Measurements from ENCODE around the gene GIPC1. TPM values are rescaled to one million over a fixed set of nuclear protein-coding genes. Genes with fewer than 3 reads are reported as not detected.
A peak's percentile ranks its signal among the peaks of the same experiment; 100 is the strongest.

Gene GIPC1
- total RNA-seq, 8 experiments from 2014 or later, result 28.7 to 92.0 (median 49.2) TPM

DNA sequence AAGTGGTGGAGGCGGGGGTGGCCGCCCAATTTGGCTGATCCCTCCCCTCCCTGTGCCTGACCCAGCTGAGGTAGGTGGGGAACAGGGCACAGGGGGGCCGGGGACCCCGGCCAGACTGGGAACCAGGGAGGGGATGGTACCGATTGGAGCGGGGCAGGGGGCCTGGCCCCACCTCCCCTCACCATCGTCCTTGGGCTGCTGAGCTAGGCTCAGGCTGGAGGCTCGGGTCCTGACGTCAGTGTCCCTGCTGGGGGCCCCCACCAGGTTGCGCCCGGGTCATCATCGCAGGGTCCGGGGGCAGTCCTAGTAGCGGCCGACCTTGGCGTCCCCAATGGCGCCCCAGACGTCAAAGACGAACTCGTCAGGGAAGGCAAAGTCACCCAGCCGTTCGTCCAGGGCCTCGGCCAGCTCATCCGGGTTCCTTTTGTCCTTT lies 17.8 kb downstream of the GIPC1 start:
- Histone ChIP-seq H3K4me1 (replicated peaks in 1 of 2) (peaks cover 14 to 17% of the 10 kb centered on the region in 2 donors), H3K4me3 (no peak overlapping the region), H3K27ac (no peak overlapping the region)
- no peak for ATAC-seq (replicated peaks in 6 of 8)
- in situ Hi-C loops (cut with MboI; ENCODE audit: low pct_unique_long_range_greater_than_20kb in 2 of 9, low sequenced_read_pairs in 9 of 9, unreplicated experiment in 9 of 9), result no loop called here
- WGBS, 10 experiments, result no CpG with 5 or more reads among the region's 24 CpGs

DNA sequence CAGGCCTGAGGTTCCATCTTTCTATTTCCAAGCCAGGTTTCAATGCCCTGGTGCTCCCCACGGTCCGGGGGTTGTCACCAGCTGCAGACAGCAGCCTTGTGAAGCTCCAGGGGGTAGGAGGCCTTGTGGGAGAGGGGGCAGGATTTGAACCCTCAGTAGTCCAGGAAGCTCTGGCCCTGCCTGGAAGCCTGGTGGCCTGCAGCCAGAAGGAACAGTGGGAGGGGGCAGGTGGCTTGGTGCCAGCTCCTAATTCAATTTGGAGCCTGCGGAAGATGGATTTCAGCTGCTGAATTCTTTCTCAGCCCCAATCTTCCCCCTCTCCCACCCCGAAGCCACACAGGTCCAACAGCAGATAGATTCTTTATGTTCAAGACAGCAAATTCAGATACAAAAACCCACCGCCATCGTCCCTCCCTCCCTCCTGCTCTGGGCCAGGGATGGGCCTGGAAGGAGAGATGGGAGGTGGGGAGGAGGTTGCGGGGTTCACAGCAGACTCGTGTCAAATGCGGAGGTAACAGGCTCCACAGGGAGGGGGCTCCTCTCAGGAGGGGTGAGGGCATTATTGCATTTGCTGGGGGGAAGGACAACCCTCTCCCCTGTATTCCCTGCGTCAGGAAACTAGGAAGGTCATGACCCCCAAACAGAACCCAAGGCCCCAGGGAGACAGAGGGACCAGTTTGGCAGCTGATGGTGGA lies 18.4 kb downstream of the GIPC1 start:
- WGBS, 10 experiments, result 83 to 100% methylated on average over 1 to 2 of the region's 10 CpGs; no CpG with 5 or more reads in 8 of the 10 experiments
- Histone ChIP-seq H3K27ac (no peak overlapping the region), H3K4me1 (replicated peaks in 1 of 2) (peaks cover 15 to 17% of the 10 kb centered on the region in 2 donors), H3K4me3 (no peak overlapping the region)
- ATAC-seq (replicated peaks in 6 of 8), result peak in 1 of 8 experiments; percentile 6
- in situ Hi-C loops (cut with MboI; ENCODE audit: low pct_unique_long_range_greater_than_20kb in 2 of 9, low sequenced_read_pairs in 9 of 9, unreplicated experiment in 9 of 9), result no loop called here

DNA sequence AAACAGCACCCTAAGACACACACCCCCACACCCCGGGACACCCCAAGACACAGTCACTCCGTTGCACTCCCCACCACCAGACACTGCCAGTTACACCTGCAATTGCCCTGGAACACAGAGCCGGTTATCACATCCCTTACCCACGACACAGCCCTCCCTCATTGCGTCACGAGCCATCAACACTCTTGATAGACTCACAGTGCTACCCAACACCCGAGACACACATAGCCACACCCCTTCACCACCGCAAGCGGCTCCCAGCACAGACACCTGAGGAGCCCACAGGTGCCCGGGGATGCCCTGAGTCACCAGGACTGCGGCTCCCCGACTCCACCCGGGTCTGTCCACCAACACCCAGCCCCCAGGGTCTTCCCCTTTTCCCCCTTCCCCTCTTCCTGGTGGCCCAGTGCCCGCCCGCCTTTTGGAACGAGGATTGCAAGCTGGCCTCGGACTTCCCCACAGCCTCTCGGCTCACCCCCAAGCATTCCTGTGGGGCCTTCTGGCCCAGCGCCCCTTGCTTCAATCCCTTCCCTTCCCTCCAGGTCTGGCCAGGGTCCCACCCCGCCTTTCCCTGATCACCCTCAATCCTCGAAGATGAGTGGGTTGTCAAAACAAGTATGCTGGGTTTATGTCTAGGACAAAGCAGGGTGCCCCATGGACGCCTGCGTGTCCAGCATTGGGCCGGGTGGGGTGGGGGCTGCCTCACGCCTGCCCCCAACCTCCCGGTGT lies 19.1 kb downstream of the GIPC1 start:
- peak in 5 of 8 experiments; percentile 1 to 56 (median 23) for ATAC-seq (replicated peaks in 6 of 8)
- H3K4me1 ChIP-seq (replicated peaks in 1 of 2), result peaks cover 17 to 19% of the 10 kb centered on the region in 2 donors
- no peak overlapping the region for H3K4me3 ChIP-seq
- no peak overlapping the region for H3K27ac ChIP-seq
- 0 to 88% (median 40%) methylated on average over 1 to 4 of the region's 26 CpGs; no CpG with 5 or more reads in 7 of the 10 experiments for WGBS, 10 experiments
- in situ Hi-C loops (cut with MboI; ENCODE audit: low pct_unique_long_range_greater_than_20kb in 2 of 9, low sequenced_read_pairs in 9 of 9, unreplicated experiment in 9 of 9), result no loop called here

DNA sequence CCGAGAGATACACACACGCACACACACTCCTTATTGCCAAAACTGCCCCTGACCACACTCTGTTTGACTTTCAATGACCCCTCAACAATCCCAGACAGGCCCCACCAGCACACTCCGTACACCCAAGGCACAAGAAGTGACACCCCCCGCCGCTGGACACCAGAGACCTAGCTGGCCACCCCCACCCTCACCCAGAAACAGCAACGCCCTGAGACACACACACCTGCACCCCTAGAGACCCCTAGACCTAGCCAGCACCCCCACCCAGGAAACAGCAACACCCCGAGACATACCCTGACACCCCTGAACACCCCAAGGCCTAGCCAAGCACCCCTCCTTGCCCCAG lies 19.6 kb downstream of the GIPC1 start:
- in situ Hi-C loops (cut with MboI; ENCODE audit: low pct_unique_long_range_greater_than_20kb in 2 of 9, low sequenced_read_pairs in 9 of 9, unreplicated experiment in 9 of 9), result no loop called here
- no peak for ATAC-seq (replicated peaks in 6 of 8)
- WGBS, 10 experiments, result 100% methylated on average over 1 of the region's 7 CpGs; no CpG with 5 or more reads in 9 of the 10 experiments
- no peak overlapping the region for H3K4me3 ChIP-seq
- H3K4me1 ChIP-seq (replicated peaks in 1 of 2), result peaks cover 17 to 19% of the 10 kb centered on the region in 2 donors
- H3K27ac ChIP-seq, result no peak overlapping the region

DNA sequence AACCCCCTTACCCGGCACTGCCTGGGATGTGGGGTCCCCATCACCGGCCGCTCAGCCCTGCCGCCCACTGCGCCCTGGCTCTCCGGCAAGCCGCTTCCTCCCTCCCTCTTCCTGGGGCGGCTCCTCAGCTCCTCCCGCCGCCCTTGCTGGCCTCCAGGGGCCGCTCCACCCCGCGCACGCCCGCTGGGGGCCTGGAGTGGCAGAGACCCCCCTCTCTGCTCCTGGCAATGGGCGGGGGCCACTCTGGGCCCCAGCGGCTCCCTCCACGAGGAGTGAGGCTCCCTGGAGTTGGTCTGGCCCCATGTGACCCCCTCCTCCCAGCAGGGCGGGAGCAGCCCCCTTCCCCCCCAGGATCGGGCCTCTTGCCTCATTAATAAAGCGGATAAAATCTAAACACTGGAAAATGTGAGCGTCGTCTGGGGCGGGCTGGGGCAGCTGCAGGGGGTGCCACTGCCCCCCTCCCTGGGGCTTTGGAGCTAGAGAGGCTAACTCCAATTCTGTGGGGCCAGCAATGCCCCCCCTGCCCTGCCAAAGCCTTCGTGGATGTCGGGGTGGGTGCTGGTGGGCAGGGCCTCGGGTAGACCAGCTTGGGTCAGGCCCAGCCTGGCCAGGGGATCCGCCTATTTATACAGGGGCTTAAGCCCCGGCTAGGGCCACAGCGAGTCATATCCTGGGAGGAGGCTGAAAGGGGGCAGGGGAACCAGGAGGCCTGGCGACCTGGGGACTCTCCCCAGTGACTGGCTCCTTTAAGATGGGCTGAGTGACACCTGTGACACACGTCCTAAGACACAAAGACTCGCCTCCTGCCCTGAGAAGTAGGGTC lies 20.5 kb downstream of the GIPC1 start, which contains the start of gene PTGER1:
PTGER1 (minus strand) TSS at position 104 of the 823 bp plus-strand sequence. CDS start 1,034 bp downstream, outside the sequence.
- 0 to 44% (median 37%) methylated on average over 1 to 4 of the region's 33 CpGs; no CpG with 5 or more reads in 7 of the 10 experiments for WGBS, 10 experiments
- peaks cover 17 to 19% of the 10 kb centered on the region in 2 donors for H3K4me1 ChIP-seq (replicated peaks in 1 of 2)
- no peak within 1 kb of the TSS for H3K4me3 ChIP-seq
- ATAC-seq (replicated peaks in 6 of 8), result peak; percentile 32 to 57 (median 52)
- no peak within 1 kb of the TSS for H3K27ac ChIP-seq
- in situ Hi-C loops (cut with MboI; ENCODE audit: low pct_unique_long_range_greater_than_20kb in 2 of 9, low sequenced_read_pairs in 9 of 9, unreplicated experiment in 9 of 9), result no loop called here

DNA sequence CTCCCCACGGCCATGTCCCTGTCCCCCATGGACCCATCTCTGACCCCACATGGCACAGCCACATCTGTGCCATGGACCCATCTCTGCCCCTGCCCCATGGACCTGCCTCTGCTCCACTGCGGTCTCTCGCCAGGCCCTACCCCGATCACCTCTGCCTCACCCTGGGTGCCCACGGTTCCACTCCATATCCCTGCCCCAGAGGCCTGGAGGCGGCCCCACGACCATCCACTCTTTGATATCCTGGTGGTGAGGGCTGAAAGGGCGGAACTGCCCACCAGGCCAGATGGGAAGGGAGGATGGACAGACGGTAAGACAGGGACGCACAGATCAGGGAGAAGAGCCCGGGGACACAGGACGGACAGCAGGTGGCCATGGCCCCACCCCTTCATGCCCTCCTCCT lies 21.1 kb downstream of the GIPC1 start:
- 30 to 100% (median 57%) methylated on average over 1 to 7 of the region's 12 CpGs; no CpG with 5 or more reads in 7 of the 10 experiments for WGBS, 10 experiments
- ATAC-seq (replicated peaks in 6 of 8), result peak in 7 of 8 experiments; percentile 1 to 5 (median 2)
- in situ Hi-C loops (cut with MboI; ENCODE audit: low pct_unique_long_range_greater_than_20kb in 2 of 9, low sequenced_read_pairs in 9 of 9, unreplicated experiment in 9 of 9), result no loop called here

DNA sequence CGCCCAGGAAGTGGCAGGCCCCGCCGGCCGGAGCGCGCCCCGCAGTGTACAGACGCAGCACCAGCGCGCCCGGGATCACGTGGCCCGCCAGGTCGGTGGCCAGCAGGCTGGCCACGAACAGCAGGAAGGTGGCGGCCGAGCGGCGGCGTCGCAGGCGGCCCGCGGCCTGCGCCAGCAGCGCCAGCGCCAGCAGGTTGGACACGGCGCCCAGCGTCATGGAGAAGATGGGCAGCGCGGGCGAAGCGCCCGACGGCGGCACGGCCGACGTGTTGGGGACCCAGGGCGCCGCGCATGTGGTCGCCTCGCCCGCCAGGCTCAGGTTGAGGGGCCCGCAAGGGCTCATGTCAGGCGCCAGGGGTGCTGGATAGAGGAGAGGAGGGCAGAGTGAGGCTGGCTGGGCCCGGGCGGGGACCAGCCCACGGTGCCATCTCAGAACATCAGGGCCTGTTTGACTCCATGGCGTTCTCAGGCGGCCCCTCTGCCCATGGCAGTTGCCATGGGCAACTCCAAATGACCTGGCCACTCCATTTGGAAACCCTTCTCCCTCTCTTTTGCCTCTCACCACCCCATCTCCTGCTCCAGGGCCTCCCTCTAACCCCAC lies 21.8 kb downstream of the GIPC1 start:
- Histone ChIP-seq H3K4me3 (peak overlapping the region in 1 of 5 donors; percentile 8), H3K27ac (no peak overlapping the region), H3K4me1 (replicated peaks in 1 of 2) (peaks cover 17 to 19% of the 10 kb centered on the region in 2 donors)
- peak in 3 of 8 experiments; percentile 15 to 23 (median 15) for ATAC-seq (replicated peaks in 6 of 8)
- 0 to 89% (median 60%) methylated on average over 1 to 31 of the region's 53 CpGs; no CpG with 5 or more reads in 6 of the 10 experiments for WGBS, 10 experiments
- in situ Hi-C loops (cut with MboI; ENCODE audit: low pct_unique_long_range_greater_than_20kb in 2 of 9, low sequenced_read_pairs in 9 of 9, unreplicated experiment in 9 of 9), result no loop called here

More for the DNA sequence above, 21.1 kb downstream of the GIPC1 start:
- H3K27ac ChIP-seq, result no peak overlapping the region
- H3K4me3 ChIP-seq, result no peak overlapping the region
- H3K4me1 ChIP-seq (replicated peaks in 1 of 2), result peaks cover 17 to 19% of the 10 kb centered on the region in 2 donors

DNA sequence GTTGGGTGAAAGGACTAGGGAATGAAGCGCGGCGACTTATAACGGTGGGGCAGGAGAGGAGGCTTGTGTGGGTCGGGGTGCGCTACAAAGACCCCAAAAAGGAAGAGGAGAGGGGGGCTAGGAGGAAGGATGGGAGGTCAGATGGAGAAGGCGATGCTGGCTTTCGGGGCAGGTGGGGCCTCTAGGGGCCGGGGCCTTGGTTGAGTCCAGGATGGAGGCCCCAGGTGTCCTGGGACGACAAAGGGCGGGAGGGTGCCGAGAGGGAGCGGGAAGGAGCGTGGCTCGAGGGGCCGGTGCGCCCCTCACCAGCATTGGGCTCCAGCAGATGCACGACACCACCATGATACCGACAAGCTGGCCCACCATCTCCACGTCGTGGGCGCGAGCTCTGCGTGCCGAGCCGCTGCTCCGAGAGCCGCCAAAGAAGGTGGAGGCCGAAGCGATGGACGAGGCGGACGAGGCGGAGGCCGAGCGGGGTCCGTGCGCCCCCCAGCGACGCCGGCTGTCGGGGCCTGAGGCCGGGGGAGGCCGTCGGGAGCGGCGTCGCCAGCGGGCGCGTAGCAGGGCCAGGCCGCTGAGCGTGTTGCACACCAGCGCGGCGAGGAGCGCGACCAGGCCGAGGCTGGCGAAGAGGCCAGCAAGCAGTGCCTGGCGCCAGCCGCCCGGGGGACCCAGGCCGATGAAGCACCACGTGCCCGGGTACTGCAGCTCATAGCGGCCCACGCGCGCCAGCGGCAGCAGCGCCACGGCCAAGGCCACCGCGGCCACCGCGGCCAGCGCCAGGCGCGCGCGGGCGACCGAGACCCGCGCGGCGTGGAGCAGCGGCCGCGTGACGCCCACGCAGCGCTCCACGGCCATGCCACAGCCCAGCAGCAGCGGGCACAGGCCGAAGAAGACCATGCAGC lies 22.6 kb downstream of the GIPC1 start:
- Histone ChIP-seq H3K4me1 (replicated peaks in 1 of 2) (peaks cover 17 to 19% of the 10 kb centered on the region in 2 donors), H3K4me3 (peak overlapping the region in 1 of 5 donors; percentile 8), H3K27ac (no peak overlapping the region)
- WGBS, 10 experiments, result 12 to 97% (median 40%) methylated on average over 1 to 13 of the region's 97 CpGs; no CpG with 5 or more reads in 5 of the 10 experiments
- in situ Hi-C loops (cut with MboI; ENCODE audit: low pct_unique_long_range_greater_than_20kb in 2 of 9, low sequenced_read_pairs in 9 of 9, unreplicated experiment in 9 of 9), result no loop called here
- ATAC-seq (replicated peaks in 6 of 8), result peak in 3 of 8 experiments; percentile 2 to 12 (median 8)

DNA sequence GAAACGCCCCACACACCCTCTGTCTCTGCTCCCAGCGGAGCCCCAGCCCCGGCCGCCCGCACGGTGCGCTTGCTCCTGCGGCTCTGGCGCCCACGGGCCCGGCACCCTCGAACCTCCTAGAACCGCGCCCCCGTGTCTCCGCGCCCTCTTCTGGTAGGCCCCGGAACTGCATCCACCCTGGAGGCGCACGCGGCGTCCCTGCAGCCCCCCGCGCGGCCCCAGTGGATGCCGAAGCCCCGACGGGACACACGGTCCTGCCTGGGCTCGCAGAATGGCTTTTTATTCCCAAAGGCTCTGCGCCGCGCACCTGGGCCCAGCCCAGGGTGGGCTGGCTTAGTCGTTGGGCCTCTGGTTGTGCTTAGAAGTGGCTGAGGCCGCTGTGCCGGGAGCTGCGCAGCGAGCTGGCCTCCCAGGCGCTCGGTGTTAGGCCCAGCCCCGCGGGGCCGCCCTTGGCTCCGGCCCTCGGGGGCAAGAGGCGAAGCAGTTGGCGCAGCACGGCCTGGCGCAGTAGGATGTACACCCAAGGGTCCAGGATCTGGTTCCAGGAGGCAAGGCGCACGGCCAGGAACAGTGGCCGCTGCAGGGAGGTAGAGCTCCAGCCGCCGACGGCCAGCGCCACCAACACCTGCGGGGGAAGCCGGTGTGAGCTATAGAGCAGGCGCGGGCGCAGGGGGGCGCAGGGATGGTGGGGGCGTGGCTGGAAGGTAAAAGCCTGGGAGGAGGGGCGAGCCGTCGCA lies 23.6 kb downstream of the GIPC1 start:
- in situ Hi-C loops (cut with MboI; ENCODE audit: low pct_unique_long_range_greater_than_20kb in 2 of 9, low sequenced_read_pairs in 9 of 9, unreplicated experiment in 9 of 9), result no loop called here
- H3K27ac ChIP-seq, result no peak overlapping the region
- peaks cover 17 to 19% of the 10 kb centered on the region in 2 donors for H3K4me1 ChIP-seq (replicated peaks in 1 of 2)
- WGBS, 10 experiments, result 20 to 26% methylated on average over 1 to 20 of the region's 66 CpGs; no CpG with 5 or more reads in 8 of the 10 experiments
- ATAC-seq (replicated peaks in 6 of 8), result peak; percentile 16 to 64 (median 48)
- H3K4me3 ChIP-seq, result peak overlapping the region in 1 of 5 donors; percentile 2

DNA sequence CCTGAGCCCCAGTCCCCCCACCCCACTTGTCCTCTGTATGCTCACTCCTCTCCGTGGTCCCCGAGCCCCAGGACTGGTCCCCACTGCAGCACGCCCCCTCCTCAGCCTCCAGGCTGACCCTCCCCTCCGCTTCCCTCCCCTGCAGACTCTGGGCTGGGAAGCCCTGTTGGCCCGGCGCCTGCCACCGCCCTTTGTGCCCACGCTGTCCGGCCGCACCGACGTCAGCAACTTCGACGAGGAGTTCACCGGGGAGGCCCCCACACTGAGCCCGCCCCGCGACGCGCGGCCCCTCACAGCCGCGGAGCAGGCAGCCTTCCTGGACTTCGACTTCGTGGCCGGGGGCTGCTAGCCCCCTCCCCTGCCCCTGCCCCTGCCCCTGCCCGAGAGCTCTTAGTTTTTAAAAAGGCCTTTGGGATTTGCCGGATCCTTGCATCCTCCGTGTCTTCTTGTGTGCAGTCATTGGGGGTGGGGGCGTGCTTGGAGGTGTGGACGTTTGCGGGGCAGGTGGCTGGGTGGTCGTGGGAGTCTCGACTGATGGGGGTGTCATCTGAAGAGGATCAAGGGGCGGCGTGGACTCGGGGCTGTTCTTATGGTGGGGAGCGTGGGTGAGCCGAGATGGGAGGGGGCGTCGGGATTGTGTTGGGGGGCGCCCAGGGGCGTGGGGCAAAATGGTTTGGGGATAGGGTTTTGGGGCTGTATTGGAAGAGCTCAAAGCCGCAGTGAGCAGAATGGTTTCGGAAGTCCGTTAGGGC lies 24.3 kb downstream of the GIPC1 start:
- Histone ChIP-seq H3K4me3 (no peak overlapping the region), H3K27ac (no peak overlapping the region), H3K4me1 (replicated peaks in 1 of 2) (peaks cover 17 to 19% of the 10 kb centered on the region in 2 donors)
- no CpG with 5 or more reads among the region's 46 CpGs for WGBS, 10 experiments
- ATAC-seq (replicated peaks in 6 of 8), result no peak
- in situ Hi-C loops (cut with MboI; ENCODE audit: low pct_unique_long_range_greater_than_20kb in 2 of 9, low sequenced_read_pairs in 9 of 9, unreplicated experiment in 9 of 9), result no loop called here

Data from motor neuron (in vitro differentiated cells).